GM15510 (cell line): ENCODE data around the gene CCDC82.

Source experiments
- POLR2A ChIP-seq: IDR thresholded peaks from 3 replicates; pipeline ENCODE4 v1.6.1; 2011; ENCODE audit warnings: borderline replicate concordance; ENCODE audit not compliant: insufficient read length; ENCODE audit errors: extremely low read depth

The CCDC82 gene

GRCh38 chr11:96324912-96325311, 64.8 kb downstream of the CCDC82 start:
- TF ChIP-seq POLR2A: no peak

GRCh38 chr11:96323642-96323985, 66.1 kb downstream of the CCDC82 start:
- TF ChIP-seq POLR2A: no peak

- no peak for TF ChIP-seq POLR2A
Observed at GRCh38 chr11:96322775-96323641, 66.7 kb downstream of the CCDC82 start.

GRCh38 chr11:96321091-96321490, 68.6 kb downstream of the CCDC82 start:
- no peak for TF ChIP-seq POLR2A

GRCh38 chr11:96319898-96320656, 69.6 kb downstream of the CCDC82 start:
- no peak for TF ChIP-seq POLR2A

GRCh38 chr11:96318850-96319249, 70.9 kb downstream of the CCDC82 start:
- TF ChIP-seq POLR2A: no peak

GRCh38 chr11:96318399-96318798, 71.3 kb downstream of the CCDC82 start:
- TF ChIP-seq POLR2A: no peak

- no peak for TF ChIP-seq POLR2A
Observed at GRCh38 chr11:96317985-96318384, 71.7 kb downstream of the CCDC82 start.

- TF ChIP-seq POLR2A: no peak
Observed at GRCh38 chr11:96317571-96317970, 72.1 kb downstream of the CCDC82 start.

- no peak for TF ChIP-seq POLR2A
Observed at GRCh38 chr11:96316869-96317268, 72.8 kb downstream of the CCDC82 start.

GRCh38 chr11:96315476-96315875, 74.2 kb downstream of the CCDC82 start:
- no peak for TF ChIP-seq POLR2A

- no peak for TF ChIP-seq POLR2A
Observed at GRCh38 chr11:96314326-96315020, 75.2 kb downstream of the CCDC82 start.

- TF ChIP-seq POLR2A: no peak
Observed at GRCh38 chr11:96313163-96313562, 76.5 kb downstream of the CCDC82 start.

GRCh38 chr11:96311120-96311568, 78.6 kb downstream of the CCDC82 start:
- TF ChIP-seq POLR2A: no peak

- TF ChIP-seq POLR2A: no peak
Observed at GRCh38 chr11:96310236-96310635, 79.5 kb downstream of the CCDC82 start.
